Trophoblast cell (in vitro differentiated cells and primary cell): Measurements from ENCODE around the gene HSP90AA1.

Source experiments
- DNase-seq, 2 donors: peaks; one replicate each; pipeline ENCODE4 v3.0.0-alpha.2; 2016
- H2AFZ ChIP-seq: 2 replicates; pipeline ENCODE4 v1.6.1; 2013; ENCODE audit warnings: low read length, moderate library complexity, mild to moderate bottlenecking; ENCODE audit not compliant: insufficient read depth, poor library complexity
- H2AK5ac ChIP-seq: 2 replicates; pipeline ENCODE4 v1.6.1; 2013; ENCODE audit warnings: mild to moderate bottlenecking, low read length
- H2BK120ac ChIP-seq: 2 replicates; pipeline ENCODE4 v1.6.1; 2013; ENCODE audit warnings: low read length, mild to moderate bottlenecking, moderate library complexity; ENCODE audit not compliant: insufficient read depth, poor library complexity
- H2BK12ac ChIP-seq: 2 replicates; pipeline ENCODE4 v1.6.1; 2013; ENCODE audit warnings: mild to moderate bottlenecking, low read length, moderate library complexity
- H2BK5ac ChIP-seq: 2 replicates; pipeline ENCODE4 v1.6.1; 2013; ENCODE audit warnings: low read length, low read depth, moderate library complexity, mild to moderate bottlenecking; ENCODE audit not compliant: poor library complexity
- H3K14ac ChIP-seq: 2 replicates; pipeline ENCODE4 v1.6.1; 2013; ENCODE audit warnings: mild to moderate bottlenecking, low read length
- H3K18ac ChIP-seq: 2 replicates; pipeline ENCODE4 v1.6.1; 2013; ENCODE audit warnings: mild to moderate bottlenecking, low read length
- H3K23ac ChIP-seq: 2 replicates; pipeline ENCODE4 v1.6.1; 2013; ENCODE audit warnings: low read length
- H3K27ac ChIP-seq: 2 replicates; pipeline ENCODE4 v1.5.1; 2013; ENCODE audit warnings: low read depth, mild to moderate bottlenecking, inconsistent platforms, low read length, moderate library complexity
- H3K27me3 ChIP-seq: 2 replicates; pipeline ENCODE4 v1.6.1; 2013; ENCODE audit warnings: inconsistent platforms, mild to moderate bottlenecking, low read length, moderate library complexity; ENCODE audit not compliant: insufficient read depth
- H3K36me3 ChIP-seq, 2 experiments: 1 replicate in 1 of 2; 2 replicates in 1 of 2; pipeline ENCODE4 v1.6.1; 2013; ENCODE audit warnings: low read length in 2 of 2, mild to moderate bottlenecking in 2 of 2, moderate library complexity in 1 of 2; ENCODE audit not compliant: insufficient read depth in 2 of 2, control insufficient read depth in 1 of 2
- H3K4ac ChIP-seq: 2 replicates; pipeline ENCODE4 v1.6.1; 2013; ENCODE audit warnings: low read depth, mild to moderate bottlenecking, low read length, moderate library complexity
- H3K4me1 ChIP-seq, 2 experiments: 1 replicate in 1 of 2; 2 replicates in 1 of 2; pipeline ENCODE4 v1.6.1; 2013; ENCODE audit warnings: low read length in 2 of 2, mild to moderate bottlenecking in 2 of 2, moderate library complexity in 1 of 2; ENCODE audit not compliant: insufficient read depth in 2 of 2, control insufficient read depth in 1 of 2
- H3K4me2 ChIP-seq: 2 replicates; pipeline ENCODE4 v1.6.1; 2013; ENCODE audit warnings: inconsistent platforms, mild to moderate bottlenecking, low read length, moderate library complexity
- H3K4me3 ChIP-seq: 2 replicates; pipeline ENCODE4 v1.5.1; 2013; ENCODE audit warnings: mild to moderate bottlenecking, low read depth, low read length, inconsistent platforms
- H3K79me1 ChIP-seq: one replicate; pipeline ENCODE4 v1.6.1; 2013; ENCODE audit warnings: low read length
- H3K79me2 ChIP-seq: 2 replicates; pipeline ENCODE4 v1.6.1; 2013; ENCODE audit warnings: low read length, mild to moderate bottlenecking; ENCODE audit not compliant: control insufficient read depth, insufficient read depth, poor library complexity
- H3K9ac ChIP-seq: 2 replicates; pipeline ENCODE4 v1.6.1; 2013; ENCODE audit warnings: mild to moderate bottlenecking, low read length
- H3K9me3 ChIP-seq: 2 replicates; pipeline ENCODE4 v1.6.1; 2013; ENCODE audit warnings: low read depth, mild to moderate bottlenecking, control low read depth, inconsistent platforms, low read length; ENCODE audit not compliant: insufficient read depth
- H4K12ac ChIP-seq: 2 replicates; pipeline ENCODE4 v1.6.1; 2013; ENCODE audit warnings: low read depth, mild to moderate bottlenecking, low read length, moderate library complexity
- H4K8ac ChIP-seq: 2 replicates; pipeline ENCODE4 v1.6.1; 2013; ENCODE audit warnings: low read depth, mild to moderate bottlenecking, low read length, moderate library complexity
- H4K91ac ChIP-seq: one replicate; pipeline ENCODE4 v1.6.1; 2013; ENCODE audit warnings: low read depth, mild to moderate bottlenecking, low read length, moderate library complexity
- WGBS: extraction: QIAGEN DNeasy Blood & Tissue Kit; methylation state at CpG from one replicate; pipeline ENCODE4 v1.1.7; 2013; ENCODE audit warnings: missing lambda C conversion rate; ENCODE audit not compliant: insufficient read length, insufficient coverage; ENCODE audit errors: extremely low coverage; 5-methylcytosine and 5-hydroxymethylcytosine counted together

Gene HSP90AA1

DNA sequence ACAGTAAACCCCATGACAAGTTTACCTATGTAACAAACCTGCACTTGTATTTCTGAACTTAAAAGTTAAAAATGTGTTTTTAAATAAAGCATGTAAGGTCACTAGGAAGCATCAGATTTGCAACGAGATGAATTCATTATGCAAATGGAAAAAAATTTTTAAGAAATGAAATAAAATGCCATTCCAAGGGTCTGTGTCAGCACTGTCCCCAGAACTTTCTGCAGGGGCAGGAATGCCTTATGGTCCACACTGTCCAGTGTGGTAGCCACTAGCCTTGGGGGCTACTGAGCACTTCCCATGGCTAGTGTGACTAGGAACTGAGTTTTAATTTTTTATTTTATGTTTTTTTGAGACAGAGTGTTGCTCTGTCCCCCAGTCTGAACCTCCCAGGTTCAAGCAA lies 49.2 kb downstream of the HSP90AA1 start:
- H3K9me3 ChIP-seq = no peaks in the 10 kb centered on the region
- H3K14ac ChIP-seq = no peak overlapping the region
- H3K27me3 ChIP-seq = no peaks in the 10 kb centered on the region
- no peak overlapping the region for H4K8ac ChIP-seq
- peaks cover 81 to 86% of the 10 kb centered on the region in 2 experiments for H3K36me3 ChIP-seq
- H2BK120ac ChIP-seq = no peak overlapping the region
- H3K9ac ChIP-seq = no peak overlapping the region
- no peaks in the 10 kb centered on the region for H3K4me1 ChIP-seq
- H3K18ac ChIP-seq = no peak overlapping the region
- no peak overlapping the region for H3K27ac ChIP-seq
- no peak overlapping the region for H2AFZ ChIP-seq
- H2AK5ac ChIP-seq = no peak overlapping the region
- H2BK12ac ChIP-seq = no peak overlapping the region
- H2BK5ac ChIP-seq = no peak overlapping the region
- no peaks in the 10 kb centered on the region for H3K79me1 ChIP-seq
- H3K4me2 ChIP-seq = no peak overlapping the region
- no peaks in the 10 kb centered on the region for H3K79me2 ChIP-seq
- no peak overlapping the region for H3K4ac ChIP-seq
- H4K91ac ChIP-seq = no peak overlapping the region
- no peak overlapping the region for H3K4me3 ChIP-seq
- H4K12ac ChIP-seq = no peak overlapping the region
- no CpG with 5 or more reads among the region's 1 CpG for WGBS
- H3K23ac ChIP-seq = no peak overlapping the region
- DNase-seq = no peak

DNA sequence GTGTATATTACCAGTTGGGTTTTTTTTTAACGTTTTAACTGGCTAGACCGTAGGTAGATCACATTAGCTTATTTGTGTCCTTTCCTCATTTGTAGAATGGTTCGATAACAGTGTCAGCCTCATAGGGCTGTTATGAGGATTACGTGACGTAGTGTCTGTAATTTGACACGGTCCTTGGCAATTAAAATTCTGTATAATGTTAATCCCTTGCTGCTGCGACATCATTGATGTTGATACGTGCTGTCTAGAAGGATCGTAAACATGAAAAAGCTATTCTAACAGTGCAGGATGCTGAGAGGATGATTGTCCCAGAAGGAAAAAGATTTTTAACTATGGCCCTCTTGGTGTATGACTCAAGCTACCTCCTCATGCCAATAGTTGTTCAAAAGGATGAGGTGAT lies 50.9 kb downstream of the HSP90AA1 start:
- Histone ChIP-seq H3K23ac (no peak overlapping the region), H3K79me1 (no peaks in the 10 kb centered on the region), H2BK5ac (no peak overlapping the region), H3K18ac (no peak overlapping the region), H2AFZ (no peak overlapping the region), H2AK5ac (no peak overlapping the region), H2BK120ac (no peak overlapping the region), H4K8ac (no peak overlapping the region), H2BK12ac (no peak overlapping the region), H3K4me2 (no peak overlapping the region), H3K4me1 (no peaks in the 10 kb centered on the region), H3K27me3 (no peaks in the 10 kb centered on the region), H3K14ac (no peak overlapping the region), H3K9me3 (no peaks in the 10 kb centered on the region), H3K27ac (no peak overlapping the region), H3K4ac (no peak overlapping the region), H3K36me3 (peaks cover 74 to 80% of the 10 kb centered on the region in 2 experiments), H4K91ac (no peak overlapping the region), H3K9ac (no peak overlapping the region), H3K79me2 (no peaks in the 10 kb centered on the region), H4K12ac (no peak overlapping the region), H3K4me3 (no peak overlapping the region)
- no peak for DNase-seq
- no CpG with 5 or more reads among the region's 9 CpGs for WGBS

DNA sequence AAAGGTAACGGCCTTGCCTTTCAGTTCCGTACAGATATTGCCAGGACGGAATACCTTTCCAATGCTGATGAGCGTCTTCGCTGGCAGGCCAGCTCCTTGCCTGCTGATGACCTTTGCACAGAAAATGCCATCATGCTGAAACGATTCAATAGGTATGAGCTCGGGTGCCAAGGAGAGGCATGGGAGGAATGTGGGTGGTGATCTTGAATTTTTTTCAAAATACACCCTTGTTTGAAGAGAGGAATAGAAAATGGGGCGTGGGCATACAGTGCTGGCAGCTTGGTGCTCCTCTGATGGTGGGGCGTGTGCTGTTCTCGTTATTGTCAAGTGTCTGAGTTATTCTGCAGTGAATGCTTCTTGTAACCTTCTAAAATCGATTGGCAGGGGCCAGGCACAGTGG lies 52.5 kb downstream of the HSP90AA1 start:
- Histone ChIP-seq H2BK5ac (no peak overlapping the region), H3K4me1 (no peaks in the 10 kb centered on the region), H3K18ac (no peak overlapping the region), H3K4ac (no peak overlapping the region), H3K4me3 (no peak overlapping the region), H4K12ac (no peak overlapping the region), H3K36me3 (peaks cover 66 to 75% of the 10 kb centered on the region in 2 experiments), H3K9ac (no peak overlapping the region), H2BK120ac (no peak overlapping the region), H2BK12ac (no peak overlapping the region), H3K27me3 (no peaks in the 10 kb centered on the region), H4K91ac (no peak overlapping the region), H3K27ac (no peak overlapping the region), H3K23ac (no peak overlapping the region), H3K9me3 (no peaks in the 10 kb centered on the region), H3K14ac (no peak overlapping the region), H3K4me2 (no peak overlapping the region), H3K79me2 (no peaks in the 10 kb centered on the region), H3K79me1 (no peaks in the 10 kb centered on the region), H4K8ac (no peak overlapping the region), H2AK5ac (no peak overlapping the region), H2AFZ (no peak overlapping the region)
- no peak for DNase-seq
- no CpG with 5 or more reads among the region's 11 CpGs for WGBS

DNA sequence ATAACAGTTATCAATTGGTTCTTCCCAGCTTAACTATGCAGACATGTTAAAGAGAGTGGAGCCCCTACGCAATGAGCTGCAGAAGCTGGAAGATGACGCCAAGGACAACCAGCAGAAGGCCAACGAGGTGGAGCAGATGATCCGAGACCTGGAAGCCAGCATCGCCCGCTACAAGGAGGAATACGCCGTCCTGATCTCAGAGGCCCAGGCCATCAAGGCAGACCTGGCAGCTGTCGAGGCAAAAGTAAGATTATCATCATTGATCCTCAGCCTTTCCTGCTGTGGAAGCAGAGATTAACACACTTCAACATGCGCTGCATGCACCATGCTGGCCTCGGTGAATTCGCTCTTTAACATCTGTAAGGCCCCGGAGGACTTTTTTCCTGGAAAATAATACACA lies 53.6 kb downstream of the HSP90AA1 start:
- no peak overlapping the region for H4K91ac ChIP-seq
- no peak overlapping the region for H3K9ac ChIP-seq
- no peak overlapping the region for H3K14ac ChIP-seq
- H2BK12ac ChIP-seq = no peak overlapping the region
- no peaks in the 10 kb centered on the region for H3K79me2 ChIP-seq
- no peak overlapping the region for H3K4me3 ChIP-seq
- H3K4ac ChIP-seq = no peak overlapping the region
- no peak for DNase-seq
- H4K12ac ChIP-seq = no peak overlapping the region
- no peak overlapping the region for H3K27ac ChIP-seq
- no peak overlapping the region for H4K8ac ChIP-seq
- H2AFZ ChIP-seq = no peak overlapping the region
- H3K9me3 ChIP-seq = no peaks in the 10 kb centered on the region
- H2BK120ac ChIP-seq = no peak overlapping the region
- no peak overlapping the region for H3K4me2 ChIP-seq
- no peaks in the 10 kb centered on the region for H3K27me3 ChIP-seq
- no peak overlapping the region for H2BK5ac ChIP-seq
- H3K36me3 ChIP-seq = peaks cover 63 to 75% of the 10 kb centered on the region in 2 experiments
- H3K79me1 ChIP-seq = no peaks in the 10 kb centered on the region
- H3K23ac ChIP-seq = no peak overlapping the region
- no peak overlapping the region for H2AK5ac ChIP-seq
- H3K4me1 ChIP-seq = peaks cover 0 to 2% of the 10 kb centered on the region in 2 experiments
- WGBS = no CpG with 5 or more reads among the region's 13 CpGs
- H3K18ac ChIP-seq = no peak overlapping the region
